Gastrocnemius medialis (tissue), 4 donors: ENCODE data around the gene TMEM213. TPM values are rescaled to one million over a fixed set of nuclear protein-coding genes. Genes with fewer than 3 reads are reported as not detected.

Source experiments
- ATAC-seq, 2 donors: fragments of 150-250 bp; one replicate each; pipeline ENCODE4 v1.9.1; 2016
- DNase-seq, 2 donors: peaks; one replicate each; pipeline ENCODE4 v3.0.0-alpha.2; 2019
- H3K27ac ChIP-seq, 4 donors: fragments of 200-600 bp; sonication (generic); 1 replicate in 1 of 4; 2 replicates in 3 of 4; pipeline ENCODE4 v1.5.1; 2016 to 2018; ENCODE audit warnings: mild to moderate bottlenecking in 2 of 4, moderate library complexity in 1 of 4
- H3K27me3 ChIP-seq, 3 donors: fragments of 200-600 bp; sonication (generic) in 2 of 3; 1 replicate in 1 of 3; 2 replicates in 2 of 3; pipeline versions ENCODE4 v1.5.1 to v1.6.0; 2016 to 2019; ENCODE audit warnings: mild to moderate bottlenecking in 1 of 3, moderate library complexity in 1 of 3
- H3K36me3 ChIP-seq, 2 donors: fragments of 200-600 bp; sonication (generic) in 1 of 2; one replicate each; pipeline ENCODE4 v1.5.1; 2017 to 2018
- H3K4me1 ChIP-seq, 2 donors: fragments of 200-600 bp; sonication (generic) in 1 of 2; one replicate each; pipeline ENCODE4 v1.5.1; 2016 to 2017; ENCODE audit warnings: mild to moderate bottlenecking in 2 of 2
- H3K4me3 ChIP-seq, 4 donors: fragments of 200-600 bp; sonication (generic) in 3 of 4; 1 replicate in 1 of 4; 2 replicates in 3 of 4; pipeline ENCODE4 v1.5.1; 2016 to 2019; ENCODE audit warnings: mild to moderate bottlenecking in 2 of 4
- H3K9me3 ChIP-seq, 3 donors: fragments of 200-600 bp; sonication (generic) in 2 of 3; 1 replicate in 1 of 3; 2 replicates in 2 of 3; pipeline ENCODE4 v1.5.1; 2016 to 2019
- CTCF ChIP-seq, 5 experiments: fragments of 450-650 bp in 3 of 5; fragments of 200-600 bp in 2 of 5; sonication (generic) in 2 of 5; IDR thresholded peaks in 4 of 5; conservative IDR thresholded peaks in 1 of 5; 1 replicate in 4 of 5; 2 replicates in 1 of 5; pipeline ENCODE4 v1.5.1; 2016 to 2019; ENCODE audit warnings: antibody characterized with exemption in 5 of 5, mild to moderate bottlenecking in 3 of 5, moderate library complexity in 3 of 5
- POLR2A ChIP-seq, 2 donors: fragments of 450-650 bp; IDR thresholded peaks; one replicate each; pipeline ENCODE4 v1.6.1; 2017; ENCODE audit warnings: antibody characterized with exemption in 2 of 2, mild to moderate bottlenecking in 2 of 2, moderate library complexity in 2 of 2
- in situ Hi-C, 4 donors: fragments of 200-750 bp; cut with MboI; loops; one replicate each; pipeline versions ENCODE4 v1.15.0 to v1.8.0; 2017; ENCODE audit warnings: low sequenced_read_pairs in 4 of 4
- intact Hi-C: fragments of 100-400 bp; cut with DNase I; formaldehyde crosslinking; loops from one replicate; pipeline ENCODE4 v1.15.1; 2023; ENCODE audit warnings: low total_unique reads
- total RNA-seq, 4 donors: library from RNA; depleted of rRNA; stranded (reverse); fragments of >200 nt; gene quantifications; one replicate each; pipeline versions ENCODE4 v1.1.0 to v1.2.3, GENCODE V29; 2016

The TMEM213 gene
- total RNA-seq, 4 donors from 2014 or later: not detected

GRCh38 chr7:138755842-138756590 lies 41.8 kb upstream of the TMEM213 start:
- no peaks in the 10 kb centered on the region for H3K27me3 ChIP-seq
- in situ Hi-C loops: no loop called here

GRCh38 chr7:138756591-138757242 lies 41.1 kb upstream of the TMEM213 start:
- Histone ChIP-seq H3K27me3 (no peaks in the 10 kb centered on the region), H3K4me1 (no peaks in the 10 kb centered on the region), H3K36me3 (no peaks in the 10 kb centered on the region), H3K27ac (no peak overlapping the region), H3K9me3 (no peaks in the 10 kb centered on the region), H3K4me3 (no peak overlapping the region)
- DNase-seq (no peak), ATAC-seq (no peak)
- intact Hi-C loops (no loop called here), in situ Hi-C loops (no loop called here)
- TF ChIP-seq CTCF (IDR thresholded peaks at IDR 0.05 in 4 of 5, conservative IDR thresholded peaks at IDR 0.05 in 1 of 5) (no peak), POLR2A (IDR thresholded peaks at IDR 0.05) (no peak)

More at GRCh38 chr7:138755842-138756590, 41.8 kb upstream of the TMEM213 start:
- ATAC-seq: no peak
- Histone ChIP-seq H3K9me3 (no peaks in the 10 kb centered on the region), H3K4me3 (no peak overlapping the region), H3K36me3 (no peaks in the 10 kb centered on the region), H3K27ac (no peak overlapping the region), H3K4me1 (no peaks in the 10 kb centered on the region)
- intact Hi-C loops: no loop called here
- DNase-seq: no peak
- TF ChIP-seq POLR2A (IDR thresholded peaks at IDR 0.05): no peak
- TF ChIP-seq CTCF (IDR thresholded peaks at IDR 0.05 in 4 of 5, conservative IDR thresholded peaks at IDR 0.05 in 1 of 5): no peak

GRCh38 chr7:138768241-138768640 lies 29.6 kb upstream of the TMEM213 start:
- no peaks in the 10 kb centered on the region for H3K9me3 ChIP-seq
- no peak overlapping the region for H3K27ac ChIP-seq
- H3K36me3 ChIP-seq: no peaks in the 10 kb centered on the region
- H3K4me3 ChIP-seq: no peak overlapping the region
- H3K27me3 ChIP-seq: no peaks in the 10 kb centered on the region
- intact Hi-C loops: no loop called here
- H3K4me1 ChIP-seq: no peaks in the 10 kb centered on the region
- ATAC-seq (no peak), DNase-seq (no peak)
- in situ Hi-C loops: no loop called here
- TF ChIP-seq CTCF (IDR thresholded peaks at IDR 0.05 in 4 of 5, conservative IDR thresholded peaks at IDR 0.05 in 1 of 5) (no peak), POLR2A (IDR thresholded peaks at IDR 0.05) (no peak)

GRCh38 chr7:138770904-138771303 lies 26.9 kb upstream of the TMEM213 start:
- no peak for TF ChIP-seq POLR2A (IDR thresholded peaks at IDR 0.05)
- no peak for TF ChIP-seq CTCF (IDR thresholded peaks at IDR 0.05 in 4 of 5, conservative IDR thresholded peaks at IDR 0.05 in 1 of 5)
- no peaks in the 10 kb centered on the region for H3K27me3 ChIP-seq
- H3K9me3 ChIP-seq: no peaks in the 10 kb centered on the region
- ATAC-seq (no peak), DNase-seq (no peak)
- H3K4me3 ChIP-seq: no peak overlapping the region
- intact Hi-C loops (no loop called here), in situ Hi-C loops (no loop called here)
- H3K4me1 ChIP-seq: no peaks in the 10 kb centered on the region
- no peaks in the 10 kb centered on the region for H3K36me3 ChIP-seq
- no peak overlapping the region for H3K27ac ChIP-seq
